HPDE6-E6E7 (cell line): ENCODE results near the gene PTPRE.
A peak's percentile ranks its signal among the peaks of the same experiment; 100 is the strongest.

Experiments
- DNase-seq: peaks from one replicate; pipeline ENCODE4 v3.0.0; 2011; ENCODE audit warnings: missing footprints; ENCODE audit errors: extremely low spot score

The PTPRE gene

GRCh38 chr10:128059266-128059981 lies 152.5 kb downstream of the PTPRE start:
- DNase-seq = no peak

- no peak for DNase-seq
Measured at GRCh38 chr10:128059982-128060293, 153.0 kb downstream of the PTPRE start.

GRCh38 chr10:128060341-128061250 lies 153.7 kb downstream of the PTPRE start:
- DNase-seq = no peak

- no peak for DNase-seq
Measured at GRCh38 chr10:128061306-128062300, 154.7 kb downstream of the PTPRE start.

- DNase-seq = no peak
Measured at GRCh38 chr10:128062331-128062880, 155.5 kb downstream of the PTPRE start.

GRCh38 chr10:128062881-128063563 lies 156.1 kb downstream of the PTPRE start:
- no peak for DNase-seq

- DNase-seq = peak; percentile 73
Measured at GRCh38 chr10:128063736-128064107, 156.8 kb downstream of the PTPRE start.

GRCh38 chr10:128064108-128064969 lies 157.4 kb downstream of the PTPRE start:
- DNase-seq = peak; percentile 63

GRCh38 chr10:128064970-128065580 lies 158.2 kb downstream of the PTPRE start:
- DNase-seq = peak; percentile 17

- DNase-seq = no peak
Measured at GRCh38 chr10:128065881-128066534, 159.1 kb downstream of the PTPRE start.

GRCh38 chr10:128066870-128067382 lies 160.0 kb downstream of the PTPRE start:
- DNase-seq = no peak

GRCh38 chr10:128067691-128068397 lies 160.9 kb downstream of the PTPRE start:
- DNase-seq = no peak

- no peak for DNase-seq
Measured at GRCh38 chr10:128068398-128069285, 161.7 kb downstream of the PTPRE start.

GRCh38 chr10:128069351-128070051 lies 162.6 kb downstream of the PTPRE start:
- DNase-seq = peak; percentile 60

- DNase-seq = no peak
Measured at GRCh38 chr10:128070161-128070560, 163.3 kb downstream of the PTPRE start.

GRCh38 chr10:128070721-128071416 lies 164.0 kb downstream of the PTPRE start:
- no peak for DNase-seq
